ENCODE measurements around the gene TEK. TPM values are rescaled to one million over a fixed set of nuclear protein-coding genes. Genes with fewer than 3 reads are reported as not detected.

Gene TEK
- total RNA-seq, 3 donors from 2014 or later (not counting 1 experiment from before 2014, with no cell fraction given): not detected

DNA sequence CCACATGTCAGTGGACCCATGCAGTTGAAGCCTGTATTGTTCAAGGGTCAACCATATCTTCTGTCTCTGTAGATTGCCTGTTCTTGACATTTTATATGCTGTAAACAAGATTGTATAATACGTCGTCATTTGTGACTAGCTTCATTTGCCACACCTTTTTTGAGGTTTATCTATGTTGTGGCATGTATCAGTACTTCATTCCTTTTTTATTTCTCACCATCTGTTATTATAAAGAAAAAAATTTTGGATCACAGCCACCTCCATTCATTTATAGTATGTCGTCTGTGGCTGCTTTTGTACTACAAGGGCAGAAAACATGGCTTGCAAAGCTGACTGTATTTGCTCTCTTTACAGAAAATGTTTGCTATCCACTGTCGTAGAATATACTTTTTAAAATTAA is 72.4 kb downstream of the TEK start:
- DNase-seq (no peak), ATAC-seq (no peak)
- H3K36me3 Mint-ChIP-seq: no peaks in the 10 kb centered on the region
- H3K4me1 Mint-ChIP-seq: no peaks in the 10 kb centered on the region
- intact Hi-C loops (cut with micrococcal nuclease): no loop called here
- Histone ChIP-seq H3K4me1 (ENCODE audit: control insufficient read depth, insufficient read depth, low read length) (no peaks in the 10 kb centered on the region), H3K27ac (ENCODE audit: low read length) (no peak overlapping the region), H3K27me3 (ENCODE audit: control insufficient read depth, insufficient read depth, low read length) (no peaks in the 10 kb centered on the region), H3K4me3 (ENCODE audit: low read length) (no peak overlapping the region), H3K36me3 (ENCODE audit: control insufficient read depth, insufficient read depth, low read length) (no peaks in the 10 kb centered on the region), H3K9me3 (ENCODE audit: control insufficient read depth, insufficient read depth, low read length) (no peaks in the 10 kb centered on the region)
- 92% methylated on average over 1 of the region's 4 CpGs for WGBS (ENCODE audit: insufficient coverage)
- TF ChIP-seq, protein P1, sequence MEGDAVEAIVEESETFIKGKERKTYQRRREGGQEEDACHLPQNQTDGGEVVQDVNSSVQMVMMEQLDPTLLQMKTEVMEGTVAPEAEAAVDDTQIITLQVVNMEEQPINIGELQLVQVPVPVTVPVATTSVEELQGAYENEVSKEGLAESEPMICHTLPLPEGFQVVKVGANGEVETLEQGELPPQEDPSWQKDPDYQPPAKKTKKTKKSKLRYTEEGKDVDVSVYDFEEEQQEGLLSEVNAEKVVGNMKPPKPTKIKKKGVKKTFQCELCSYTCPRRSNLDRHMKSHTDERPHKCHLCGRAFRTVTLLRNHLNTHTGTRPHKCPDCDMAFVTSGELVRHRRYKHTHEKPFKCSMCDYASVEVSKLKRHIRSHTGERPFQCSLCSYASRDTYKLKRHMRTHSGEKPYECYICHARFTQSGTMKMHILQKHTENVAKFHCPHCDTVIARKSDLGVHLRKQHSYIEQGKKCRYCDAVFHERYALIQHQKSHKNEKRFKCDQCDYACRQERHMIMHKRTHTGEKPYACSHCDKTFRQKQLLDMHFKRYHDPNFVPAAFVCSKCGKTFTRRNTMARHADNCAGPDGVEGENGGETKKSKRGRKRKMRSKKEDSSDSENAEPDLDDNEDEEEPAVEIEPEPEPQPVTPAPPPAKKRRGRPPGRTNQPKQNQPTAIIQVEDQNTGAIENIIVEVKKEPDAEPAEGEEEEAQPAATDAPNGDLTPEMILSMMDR (IDR thresholded peaks at IDR 0.05): no peak
- no peak overlapping the region for H3K4me3 Mint-ChIP-seq
- peaks cover 5 to 7% of the 10 kb centered on the region in 2 donors for H3K9me3 Mint-ChIP-seq
- no peak overlapping the region for H3K27ac Mint-ChIP-seq
- H3K27me3 Mint-ChIP-seq (ENCODE audit: low read depth in 2 of 2): no peaks in the 10 kb centered on the region

DNA sequence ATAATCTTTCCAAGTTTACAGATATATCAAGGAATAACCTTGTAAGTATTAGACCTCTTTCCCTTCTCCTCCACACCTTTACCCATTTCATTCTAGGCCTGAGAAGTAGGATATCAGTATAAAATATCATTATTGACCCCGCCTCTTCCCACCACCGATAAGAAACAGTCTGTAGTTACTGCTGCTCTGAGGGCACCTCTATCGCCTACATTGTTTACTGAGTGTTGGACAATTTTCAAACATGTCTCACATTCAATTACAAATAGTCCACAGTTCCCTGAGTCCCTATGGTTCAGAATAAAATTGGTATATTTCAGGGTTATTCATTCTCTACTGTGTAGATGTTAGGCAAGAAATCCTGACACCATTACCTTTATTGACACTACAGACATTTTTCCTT is 73.4 kb downstream of the TEK start:
- no peaks in the 10 kb centered on the region for H3K4me1 ChIP-seq (ENCODE audit: control insufficient read depth, insufficient read depth, low read length)
- H3K27ac Mint-ChIP-seq: no peak overlapping the region
- no peaks in the 10 kb centered on the region for H3K27me3 Mint-ChIP-seq (ENCODE audit: low read depth in 2 of 2)
- intact Hi-C loops (cut with micrococcal nuclease): no loop called here
- DNase-seq (no peak), ATAC-seq (no peak)
- no peaks in the 10 kb centered on the region for H3K36me3 ChIP-seq (ENCODE audit: control insufficient read depth, insufficient read depth, low read length)
- no peaks in the 10 kb centered on the region for H3K4me1 Mint-ChIP-seq
- H3K27me3 ChIP-seq (ENCODE audit: control insufficient read depth, insufficient read depth, low read length): no peaks in the 10 kb centered on the region
- 97% methylated on average over 3 of the region's 3 CpGs for WGBS (ENCODE audit: insufficient coverage)
- H3K9me3 Mint-ChIP-seq: peaks cover 5 to 7% of the 10 kb centered on the region in 2 donors
- TF ChIP-seq, protein P1 (IDR thresholded peaks at IDR 0.05): no peak
- no peaks in the 10 kb centered on the region for H3K36me3 Mint-ChIP-seq
- H3K4me3 ChIP-seq (ENCODE audit: low read length): no peak overlapping the region
- H3K27ac ChIP-seq (ENCODE audit: low read length): no peak overlapping the region
- no peaks in the 10 kb centered on the region for H3K9me3 ChIP-seq (ENCODE audit: control insufficient read depth, insufficient read depth, low read length)
- H3K4me3 Mint-ChIP-seq: no peak overlapping the region

DNA sequence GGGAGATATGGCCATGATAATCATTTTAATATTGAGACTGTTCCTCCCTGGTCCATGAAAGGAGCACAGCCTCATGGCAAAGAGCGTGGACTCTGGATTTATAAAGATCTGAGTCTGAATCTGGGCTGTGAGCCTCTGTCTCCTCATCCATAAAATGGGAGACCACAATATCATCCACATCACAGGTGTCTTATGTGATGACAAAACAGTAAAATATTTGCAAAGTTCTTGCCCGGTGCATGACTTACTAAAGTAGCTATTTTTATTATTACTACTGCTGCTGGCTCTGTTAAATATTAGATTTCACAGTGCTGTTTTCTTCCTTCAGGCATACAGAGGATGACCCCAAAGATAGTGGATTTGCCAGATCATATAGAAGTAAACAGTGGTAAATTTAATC is 74.1 kb downstream of the TEK start:
- no peaks in the 10 kb centered on the region for H3K36me3 ChIP-seq (ENCODE audit: control insufficient read depth, insufficient read depth, low read length)
- no peak overlapping the region for H3K27ac Mint-ChIP-seq
- DNase-seq: no peak
- H3K4me3 ChIP-seq (ENCODE audit: low read length): no peak overlapping the region
- no peak overlapping the region for H3K27ac ChIP-seq (ENCODE audit: low read length)
- H3K4me1 Mint-ChIP-seq: no peaks in the 10 kb centered on the region
- H3K9me3 Mint-ChIP-seq: peaks cover 4 to 5% of the 10 kb centered on the region in 2 donors
- no peaks in the 10 kb centered on the region for H3K27me3 Mint-ChIP-seq (ENCODE audit: low read depth in 2 of 2)
- intact Hi-C loops (cut with micrococcal nuclease): no loop called here
- no peak overlapping the region for H3K4me3 Mint-ChIP-seq
- ATAC-seq: no peak
- 89% methylated on average over 2 of the region's 2 CpGs for WGBS (ENCODE audit: insufficient coverage)
- no peaks in the 10 kb centered on the region for H3K27me3 ChIP-seq (ENCODE audit: control insufficient read depth, insufficient read depth, low read length)
- TF ChIP-seq, protein P1 (IDR thresholded peaks at IDR 0.05): no peak
- no peaks in the 10 kb centered on the region for H3K36me3 Mint-ChIP-seq
- no peaks in the 10 kb centered on the region for H3K4me1 ChIP-seq (ENCODE audit: control insufficient read depth, insufficient read depth, low read length)
- no peaks in the 10 kb centered on the region for H3K9me3 ChIP-seq (ENCODE audit: control insufficient read depth, insufficient read depth, low read length)

DNA sequence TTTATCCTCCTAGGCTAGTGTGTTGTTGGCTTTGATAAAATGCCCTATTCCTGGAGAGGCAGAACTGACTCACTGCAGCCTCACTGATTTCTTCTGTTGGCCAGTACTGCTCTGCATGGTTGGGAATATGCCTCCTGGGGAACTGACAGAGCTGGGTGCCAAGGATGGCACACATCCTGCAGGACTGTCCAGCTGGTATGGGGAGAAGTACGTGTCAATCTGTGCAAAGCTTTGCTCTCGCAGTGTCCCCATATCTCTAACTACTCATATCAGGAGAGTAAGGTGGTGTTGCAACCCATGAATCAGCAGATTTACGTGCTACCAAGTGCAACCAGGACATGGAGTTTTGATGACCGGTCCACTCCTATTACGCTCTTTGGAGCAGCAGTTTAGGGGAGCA is 74.7 kb downstream of the TEK start:
- Mint-ChIP-seq H3K36me3 (no peaks in the 10 kb centered on the region), H3K4me1 (no peaks in the 10 kb centered on the region), H3K27me3 (ENCODE audit: low read depth in 2 of 2) (no peaks in the 10 kb centered on the region), H3K9me3 (peaks cover 3 to 6% of the 10 kb centered on the region in 2 donors), H3K27ac (no peak overlapping the region), H3K4me3 (no peak overlapping the region)
- Histone ChIP-seq H3K36me3 (ENCODE audit: control insufficient read depth, insufficient read depth, low read length) (no peaks in the 10 kb centered on the region), H3K9me3 (ENCODE audit: control insufficient read depth, insufficient read depth, low read length) (no peaks in the 10 kb centered on the region), H3K4me1 (ENCODE audit: control insufficient read depth, insufficient read depth, low read length) (no peaks in the 10 kb centered on the region), H3K4me3 (ENCODE audit: low read length) (no peak overlapping the region), H3K27ac (ENCODE audit: low read length) (no peak overlapping the region), H3K27me3 (ENCODE audit: control insufficient read depth, insufficient read depth, low read length) (no peaks in the 10 kb centered on the region)
- ATAC-seq: no peak
- intact Hi-C loops (cut with micrococcal nuclease): no loop called here
- 89% methylated on average over 4 of the region's 5 CpGs for WGBS (ENCODE audit: insufficient coverage)
- TF ChIP-seq, protein P1 (IDR thresholded peaks at IDR 0.05): no peak
- DNase-seq: no peak

Data from natural killer cell (primary cell).